Measurements from ENCODE around the gene HTR1D. TPM values are rescaled to one million over a fixed set of nuclear protein-coding genes. Genes with fewer than 3 reads are reported as not detected.

The HTR1D gene
- polyA plus RNA-seq, 1 donor (not counting 4 experiments of a cell fraction or from before 2014, with no cell fraction given), result 0.08 TPM

GRCh38 chr1:23177031-23177430 lies 40.3 kb downstream of the HTR1D start:
- peak overlapping the region; percentile 50 for H3K27ac ChIP-seq (ENCODE audit: control insufficient read depth, insufficient read depth, low read length)
- DNase-seq (ENCODE audit: low read depth, low spot score), result no peak

GRCh38 chr1:23174426-23175110 lies 42.7 kb downstream of the HTR1D start:
- Histone ChIP-seq H3K9me1 (ENCODE audit: control insufficient read depth, extremely low read depth, insufficient read depth, low read length) (no peaks in the 10 kb centered on the region), H4K20me1 (ENCODE audit: control insufficient read depth, extremely low read depth, insufficient read depth, low read length) (no peaks in the 10 kb centered on the region), H3K4me2 (ENCODE audit: control insufficient read depth, extremely low read depth, insufficient read depth, low read depth, low read length) (no peak overlapping the region), H3K27me3 (ENCODE audit: control insufficient read depth, extremely low read depth, insufficient read depth, low read length) (no peaks in the 10 kb centered on the region), H3K4me1 (ENCODE audit: control insufficient read depth, extremely low read depth, insufficient read depth, low read length) (peaks cover 25% of the 10 kb centered on the region), H3K79me2 (ENCODE audit: control insufficient read depth, insufficient read depth, low read length) (no peaks in the 10 kb centered on the region), H3K27ac (ENCODE audit: control insufficient read depth, insufficient read depth, low read length) (no peak overlapping the region), H3K9me3 (ENCODE audit: control insufficient read depth, low read depth, low read length) (no peaks in the 10 kb centered on the region), H3K9ac (ENCODE audit: control insufficient read depth, extremely low read depth, insufficient read depth, low read length) (no peak overlapping the region), H3K36me3 (ENCODE audit: control insufficient read depth in 2 of 2, extremely low read depth in 1 of 2, insufficient read depth in 2 of 2, low read length in 2 of 2) (no peaks in the 10 kb centered on the region), H3K4me3 (ENCODE audit: control insufficient read depth in 2 of 3, extremely low read depth in 1 of 3, insufficient read depth in 2 of 3, low read depth in 1 of 3, low read length in 3 of 3) (no peak overlapping the region), H2AFZ (ENCODE audit: control insufficient read depth, low read length) (no peak overlapping the region)
- TF ChIP-seq EZH2 (IDR thresholded peaks at IDR 0.05; ENCODE audit: low read length) (no peak), CTCF (optimal IDR thresholded peaks at IDR 0.05 in 1 of 3, IDR thresholded peaks at IDR 0.05 in 1 of 3, conservative IDR thresholded peaks at IDR 0.05 in 1 of 3; ENCODE audit: extremely low read depth in 1 of 3, insufficient read depth in 2 of 3, low read length in 3 of 3) (no peak)
- FAIRE-seq (no peak), DNase-seq (ENCODE audit: low read depth, low spot score) (no peak)
- dilution Hi-C loops (cut with MboI; ENCODE audit: extremely low pct_ligation_motif_present, low sequenced_read_pairs), result no loop called here

More at GRCh38 chr1:23177031-23177430, 40.3 kb downstream of the HTR1D start:
- H3K4me1 ChIP-seq (ENCODE audit: control insufficient read depth, extremely low read depth, insufficient read depth, low read length), result peaks cover 11% of the 10 kb centered on the region
- dilution Hi-C loops (cut with MboI; ENCODE audit: extremely low pct_ligation_motif_present, low sequenced_read_pairs), result no loop called here
- TF ChIP-seq CTCF (optimal IDR thresholded peaks at IDR 0.05 in 1 of 3, IDR thresholded peaks at IDR 0.05 in 1 of 3, conservative IDR thresholded peaks at IDR 0.05 in 1 of 3; ENCODE audit: extremely low read depth in 1 of 3, insufficient read depth in 2 of 3, low read length in 3 of 3), result no peak
- no peak for TF ChIP-seq EZH2 (IDR thresholded peaks at IDR 0.05; ENCODE audit: low read length)
- no peaks in the 10 kb centered on the region for H4K20me1 ChIP-seq (ENCODE audit: control insufficient read depth, extremely low read depth, insufficient read depth, low read length)
- H2AFZ ChIP-seq (ENCODE audit: control insufficient read depth, low read length), result peak overlapping the region; percentile 86
- no peaks in the 10 kb centered on the region for H3K9me1 ChIP-seq (ENCODE audit: control insufficient read depth, extremely low read depth, insufficient read depth, low read length)
- H3K36me3 ChIP-seq (ENCODE audit: control insufficient read depth in 2 of 2, extremely low read depth in 1 of 2, insufficient read depth in 2 of 2, low read length in 2 of 2), result no peaks in the 10 kb centered on the region
- no peaks in the 10 kb centered on the region for H3K27me3 ChIP-seq (ENCODE audit: control insufficient read depth, extremely low read depth, insufficient read depth, low read length)
- peak overlapping the region; percentile 34 to 63 (median 42) for H3K4me3 ChIP-seq (ENCODE audit: control insufficient read depth in 2 of 3, extremely low read depth in 1 of 3, insufficient read depth in 2 of 3, low read depth in 1 of 3, low read length in 3 of 3)
- H3K4me2 ChIP-seq (ENCODE audit: control insufficient read depth, extremely low read depth, insufficient read depth, low read depth, low read length), result peak overlapping the region; percentile 85
- H3K9me3 ChIP-seq (ENCODE audit: control insufficient read depth, low read depth, low read length), result no peaks in the 10 kb centered on the region
- H3K79me2 ChIP-seq (ENCODE audit: control insufficient read depth, insufficient read depth, low read length), result no peaks in the 10 kb centered on the region
- FAIRE-seq, result no peak
- peak overlapping the region; percentile 77 for H3K9ac ChIP-seq (ENCODE audit: control insufficient read depth, extremely low read depth, insufficient read depth, low read length)

Measured in keratinocyte (primary cell).